AG04450 (cell line): Measurements from ENCODE around the gene PRR19. TPM values are rescaled to one million over a fixed set of nuclear protein-coding genes. Genes with fewer than 3 reads are reported as not detected.
A peak's percentile ranks its signal among the peaks of the same experiment; 100 is the strongest.

Source experiments
- CTCF ChIA-PET: fragments of 300-600, 350-600 bp; formaldehyde crosslinking; extraction: SDS; loops from one replicate; lab custom pipeline; 2022; ENCODE audit warnings: antibody characterized with exemption, inconsistent platforms; lab: Charles Lee
- POLR2A ChIA-PET: fragments of 350-600 bp; formaldehyde crosslinking; extraction: SDS; loops from one replicate; lab custom pipeline; 2021; ENCODE audit warnings: antibody characterized with exemption, inconsistent platforms; lab: Yijun Ruan, JAX
- DNase-seq: peaks from one replicate; pipeline ENCODE4 v3.0.0-alpha.2; 2011; ENCODE audit warnings: low read depth, low spot score
- H3K27ac ChIP-seq: one replicate; pipeline ENCODE4 v1.5.1; 2012; ENCODE audit warnings: low read depth, low read length, control low read depth
- H3K27me3 ChIP-seq: one replicate; pipeline ENCODE4 v1.6.0; 2012; ENCODE audit warnings: low read length; ENCODE audit not compliant: control insufficient read depth, insufficient read depth
- H3K4me3 ChIP-seq: 2 replicates; pipeline ENCODE4 v1.5.1; 2011; ENCODE audit warnings: mild to moderate bottlenecking, low read depth, low read length, control low read depth
- H3K9me3 ChIP-seq: 2 replicates; pipeline ENCODE4 v1.5.1; 2012; ENCODE audit warnings: low read length; ENCODE audit not compliant: control insufficient read depth, insufficient read depth
- polyA plus RNA-seq: library from polyadenylated mRNA; depleted of rRNA; stranded (reverse); fragments of >200 nt; gene quantifications from 2 replicates; pipeline ENCODE4 v1.2.3, GENCODE V29; 2011
- TF ChIP-seq, protein P1 (sequence below): IDR thresholded peaks from 2 replicates; pipeline ENCODE4 v1.5.1; 2011; ENCODE audit warnings: low read depth, low read length, control low read depth, inconsistent platforms

The PRR19 gene
- polyA plus RNA-seq, 1 experiment, result 0.40 TPM

DNA sequence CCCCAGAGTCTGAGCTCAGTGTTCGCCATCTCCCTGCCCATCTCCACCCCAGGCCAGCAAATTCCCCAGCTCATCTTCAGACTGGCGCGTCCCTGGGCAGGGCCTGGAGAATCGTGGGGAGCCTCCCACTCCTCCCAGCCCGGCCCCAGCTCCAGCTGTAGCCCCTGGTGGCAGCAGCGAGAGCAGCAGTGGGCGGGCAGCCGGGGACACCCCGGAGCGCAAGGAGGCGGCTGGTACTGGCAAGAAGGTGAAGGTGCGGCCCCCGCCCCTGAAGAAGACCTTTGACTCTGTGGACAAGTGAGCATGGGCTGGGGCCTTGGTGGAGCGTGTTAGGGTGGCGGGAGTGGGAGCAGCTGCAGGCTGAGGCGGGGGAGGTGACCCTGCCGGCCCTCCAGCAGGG, 8.4 kb upstream of the PRR19 start:
- H3K9me3 ChIP-seq, result no peaks in the 10 kb centered on the region; the same call in 1 of the 2 replicates
- no peak for DNase-seq
- TF ChIP-seq, protein P1, sequence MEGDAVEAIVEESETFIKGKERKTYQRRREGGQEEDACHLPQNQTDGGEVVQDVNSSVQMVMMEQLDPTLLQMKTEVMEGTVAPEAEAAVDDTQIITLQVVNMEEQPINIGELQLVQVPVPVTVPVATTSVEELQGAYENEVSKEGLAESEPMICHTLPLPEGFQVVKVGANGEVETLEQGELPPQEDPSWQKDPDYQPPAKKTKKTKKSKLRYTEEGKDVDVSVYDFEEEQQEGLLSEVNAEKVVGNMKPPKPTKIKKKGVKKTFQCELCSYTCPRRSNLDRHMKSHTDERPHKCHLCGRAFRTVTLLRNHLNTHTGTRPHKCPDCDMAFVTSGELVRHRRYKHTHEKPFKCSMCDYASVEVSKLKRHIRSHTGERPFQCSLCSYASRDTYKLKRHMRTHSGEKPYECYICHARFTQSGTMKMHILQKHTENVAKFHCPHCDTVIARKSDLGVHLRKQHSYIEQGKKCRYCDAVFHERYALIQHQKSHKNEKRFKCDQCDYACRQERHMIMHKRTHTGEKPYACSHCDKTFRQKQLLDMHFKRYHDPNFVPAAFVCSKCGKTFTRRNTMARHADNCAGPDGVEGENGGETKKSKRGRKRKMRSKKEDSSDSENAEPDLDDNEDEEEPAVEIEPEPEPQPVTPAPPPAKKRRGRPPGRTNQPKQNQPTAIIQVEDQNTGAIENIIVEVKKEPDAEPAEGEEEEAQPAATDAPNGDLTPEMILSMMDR, result peak; percentile 24
- ChIA-PET POLR2A (no interaction called here), CTCF (interaction anchor here (1.0 kb wide), 2 partner anchors 10 to 14 kb away, joined by 3 read pairs; no protein-coding TSS in a partner anchor)
- peak overlapping the region; percentile 21 for H3K27ac ChIP-seq
- no peak overlapping the region for H3K4me3 ChIP-seq
- H3K27me3 ChIP-seq, result no peaks in the 10 kb centered on the region

DNA sequence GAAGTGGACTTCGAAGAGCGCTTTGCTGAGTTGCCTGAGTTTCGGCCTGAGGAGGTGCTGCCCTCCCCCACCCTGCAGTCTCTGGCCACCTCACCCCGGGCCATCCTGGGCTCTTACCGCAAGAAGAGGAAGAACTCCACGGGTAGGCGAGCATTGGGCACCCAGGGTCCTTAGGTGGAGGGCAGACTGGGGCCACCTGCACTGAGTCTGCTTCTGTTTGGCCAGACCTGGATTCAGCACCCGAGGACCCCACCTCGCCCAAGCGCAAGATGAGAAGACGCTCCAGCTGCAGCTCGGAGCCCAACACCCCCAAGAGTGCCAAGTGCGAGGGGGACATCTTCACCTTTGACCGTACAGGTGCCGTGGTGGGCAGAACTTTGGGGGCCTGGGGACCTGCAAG, 8.0 kb upstream of the PRR19 start:
- Histone ChIP-seq H3K4me3 (no peak overlapping the region), H3K27me3 (no peaks in the 10 kb centered on the region), H3K9me3 (no peaks in the 10 kb centered on the region; the same call in 1 of the 2 replicates), H3K27ac (no peak overlapping the region)
- ChIA-PET POLR2A (no interaction called here), CTCF (interaction anchor here (1.0 to 1.6 kb wide), 2 partner anchors 10 to 48 kb away, joined by 3 to 6 read pairs; no protein-coding TSS in a partner anchor)
- TF ChIP-seq, protein P1, result no peak
- DNase-seq, result no peak

DNA sequence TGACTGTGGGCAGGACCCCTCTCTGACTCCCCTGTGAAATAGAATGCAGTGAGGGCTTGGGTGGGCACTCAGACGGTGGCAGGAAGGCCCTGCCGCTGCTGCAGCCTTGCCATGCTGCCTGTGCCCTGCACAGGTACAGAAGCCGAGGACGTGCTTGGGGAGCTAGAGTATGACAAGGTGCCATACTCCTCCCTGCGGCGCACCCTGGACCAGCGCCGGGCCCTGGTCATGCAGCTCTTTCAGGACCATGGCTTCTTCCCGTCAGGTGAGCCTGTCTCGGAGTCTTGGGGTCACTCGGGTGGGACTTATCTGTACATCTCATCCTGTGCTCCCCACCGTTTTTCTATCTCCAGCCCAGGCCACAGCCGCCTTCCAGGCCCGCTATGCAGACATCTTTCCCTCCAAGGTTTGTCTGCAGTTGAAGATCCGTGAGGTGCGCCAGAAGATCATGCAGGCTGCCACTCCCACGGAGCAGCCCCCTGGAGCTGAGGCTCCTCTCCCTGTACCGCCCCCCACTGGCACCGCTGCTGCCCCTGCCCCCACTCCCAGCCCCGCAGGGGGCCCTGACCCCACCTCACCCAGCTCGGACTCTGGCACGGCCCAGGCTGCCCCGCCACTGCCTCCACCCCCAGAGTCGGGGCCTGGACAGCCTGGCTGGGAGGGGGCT, 7.3 kb upstream of the PRR19 start:
- Histone ChIP-seq H3K9me3 (no peaks in the 10 kb centered on the region; the same call in 1 of the 2 replicates), H3K4me3 (no peak overlapping the region), H3K27ac (no peak overlapping the region), H3K27me3 (no peaks in the 10 kb centered on the region)
- no peak for DNase-seq
- ChIA-PET CTCF (interaction anchor here (0.9 to 2.7 kb wide), 5 partner anchors 9 to 107 kb away, joined by 3 to 9 read pairs (median 3); no protein-coding TSS in a partner anchor), POLR2A (no interaction called here)
- TF ChIP-seq, protein P1, result no peak

DNA sequence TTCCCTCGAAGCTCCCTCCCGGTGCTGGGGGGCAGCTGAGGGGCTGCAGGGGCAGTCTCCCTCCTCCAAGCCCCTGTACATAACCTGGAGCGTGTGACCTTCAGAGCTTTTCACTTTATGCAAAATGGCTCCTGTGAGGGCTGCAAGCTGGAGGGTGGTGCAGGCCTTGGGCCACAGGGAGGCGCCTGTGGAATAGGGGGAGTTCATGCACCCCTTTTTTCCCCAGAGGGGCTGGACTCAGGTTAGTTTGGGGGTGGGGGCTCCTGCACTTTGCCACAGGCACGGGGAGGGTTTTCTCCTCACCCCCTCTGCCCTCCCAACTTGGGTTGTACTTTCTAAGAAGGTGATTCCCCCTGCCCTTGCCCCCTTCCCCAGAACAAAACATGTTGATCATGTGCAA, 6.6 kb upstream of the PRR19 start:
- CTCF ChIA-PET, result interaction anchor here (0.9 to 2.7 kb wide), 5 partner anchors 16 to 106 kb away, joined by 3 to 9 read pairs (median 4); no protein-coding TSS in a partner anchor
- H3K9me3 ChIP-seq, result no peaks in the 10 kb centered on the region; the same call in 1 of the 2 replicates
- no peaks in the 10 kb centered on the region for H3K27me3 ChIP-seq
- TF ChIP-seq, protein P1, result no peak
- no peak for DNase-seq
- POLR2A ChIA-PET, result no interaction called here
- no peak overlapping the region for H3K4me3 ChIP-seq
- H3K27ac ChIP-seq, result no peak overlapping the region
